CD14-positive monocyte (primary cell): ENCODE results near the gene TXNL1. TPM values are rescaled to one million over a fixed set of nuclear protein-coding genes. Genes with fewer than 3 reads are reported as not detected.
A peak's percentile ranks its signal among the peaks of the same experiment; 100 is the strongest.

ENCODE experiments used
- DNase-seq, 3 donors: peaks; one replicate each; pipeline ENCODE4 v3.0.0-alpha.2; 2011 to 2022
- H2AFZ ChIP-seq: 2 replicates; pipeline ENCODE4 v1.6.0; 2012; ENCODE audit warnings: mild to moderate bottlenecking, low read depth, low read length, inconsistent platforms; ENCODE audit not compliant: insufficient read depth, poor library complexity, severe bottlenecking
- H3K27ac ChIP-seq, 2 donors: 1 replicate in 1 of 2; 2 replicates in 1 of 2; pipeline ENCODE4 v1.5.1; 2012 to 2013; ENCODE audit warnings: low read length in 2 of 2, control low read depth in 1 of 2, inconsistent platforms in 1 of 2, low read depth in 1 of 2, mild to moderate bottlenecking in 1 of 2
- H3K27me3 ChIP-seq, 2 donors: one replicate each; pipeline versions ENCODE4 v1.6.0 to v1.6.1; 2011 to 2013; ENCODE audit warnings: low read length in 2 of 2; ENCODE audit not compliant: control insufficient read depth in 2 of 2, insufficient read depth in 2 of 2
- H3K36me3 ChIP-seq, 2 donors: replicated peaks in 1 of 2; 1 replicate in 1 of 2; 2 replicates in 1 of 2; pipeline versions ENCODE4 v1.5.1 to v1.6.1; 2012 to 2013; ENCODE audit warnings: low read length in 2 of 2, control low read depth in 1 of 2, inconsistent platforms in 1 of 2, mild to moderate bottlenecking in 1 of 2; ENCODE audit not compliant: insufficient read depth in 2 of 2, control insufficient read depth in 1 of 2
- H3K4me1 ChIP-seq, 2 donors: 1 replicate in 1 of 2; 2 replicates in 1 of 2; pipeline versions ENCODE4 v1.5.1 to v1.6.1; 2012 to 2013; ENCODE audit warnings: low read length in 2 of 2, control low read depth in 1 of 2, inconsistent platforms in 1 of 2, mild to moderate bottlenecking in 1 of 2, moderate library complexity in 1 of 2; ENCODE audit not compliant: insufficient read depth in 2 of 2, control insufficient read depth in 1 of 2
- H3K4me2 ChIP-seq: replicated peaks from 2 replicates; pipeline ENCODE3; 2012; ENCODE audit warnings: low read length, moderate library complexity, mild to moderate bottlenecking; ENCODE audit not compliant: poor library complexity, severe bottlenecking; ENCODE audit errors: extremely low read depth
- H3K4me3 ChIP-seq, 3 experiments: fragments of 200-600 bp in 1 of 3; sonication (generic) in 1 of 3; replicated peaks in 1 of 3; 1 replicate in 2 of 3; 2 replicates in 1 of 3; pipeline ENCODE4 v1.5.1; 2011 to 2013; ENCODE audit warnings: low read length in 3 of 3, mild to moderate bottlenecking in 3 of 3, control low read depth in 2 of 3, low read depth in 2 of 3, inconsistent platforms in 1 of 3, moderate library complexity in 1 of 3
- H3K79me2 ChIP-seq: 2 replicates; pipeline ENCODE4 v1.6.0; 2012; ENCODE audit warnings: mild to moderate bottlenecking, control low read depth, inconsistent platforms, low read length, moderate library complexity; ENCODE audit not compliant: insufficient read depth
- H3K9ac ChIP-seq: 2 replicates; pipeline ENCODE4 v1.6.0; 2017; ENCODE audit warnings: low read length, mild to moderate bottlenecking; ENCODE audit not compliant: insufficient read depth, poor library complexity, severe bottlenecking
- H3K9me3 ChIP-seq, 2 donors: replicated peaks in 1 of 2; 1 replicate in 1 of 2; 2 replicates in 1 of 2; pipeline versions ENCODE4 v1.5.1 to v1.6.1; 2012 to 2013; ENCODE audit warnings: low read length in 2 of 2, control low read depth in 1 of 2; ENCODE audit not compliant: control insufficient read depth in 1 of 2, insufficient read depth in 1 of 2
- H4K20me1 ChIP-seq: 2 replicates; pipeline ENCODE4 v1.6.0; 2012; ENCODE audit warnings: mild to moderate bottlenecking, low read length, control low read depth, moderate library complexity; ENCODE audit not compliant: insufficient read depth
- H3K27ac Mint-ChIP-seq, 7 donors: one replicate each; pipeline ENCODE4 v1.8.0; 2020; ENCODE audit warnings: mild to moderate bottlenecking in 7 of 7, mixed read lengths in 7 of 7, moderate library complexity in 6 of 7, inconsistent platforms in 2 of 7
- H3K27me3 Mint-ChIP-seq, 3 donors: one replicate each; pipeline ENCODE4 v1.8.0; 2021 to 2022; ENCODE audit warnings: low read depth in 3 of 3, mild to moderate bottlenecking in 3 of 3, mixed read lengths in 3 of 3, moderate library complexity in 3 of 3, inconsistent platforms in 1 of 3
- H3K36me3 Mint-ChIP-seq, 2 donors: one replicate each; pipeline ENCODE4 v1.8.0; 2020; ENCODE audit warnings: mixed read lengths in 2 of 2, inconsistent platforms in 1 of 2, mild to moderate bottlenecking in 1 of 2
- H3K4me1 Mint-ChIP-seq: one replicate; pipeline ENCODE4 v1.8.0; 2020; ENCODE audit warnings: mild to moderate bottlenecking, mixed read lengths
- H3K4me3 Mint-ChIP-seq, 2 donors: one replicate each; pipeline ENCODE4 v1.8.0; 2020; ENCODE audit warnings: mild to moderate bottlenecking in 2 of 2, mixed read lengths in 2 of 2, moderate library complexity in 1 of 2
- H3K9me3 Mint-ChIP-seq, 7 donors: one replicate each; pipeline ENCODE4 v1.8.0; 2020 to 2022; ENCODE audit warnings: mixed read lengths in 7 of 7, mild to moderate bottlenecking in 6 of 7, moderate library complexity in 6 of 7, inconsistent platforms in 2 of 7
- CTCF ChIP-seq: fragments of 200-600 bp; IDR thresholded peaks from one replicate; pipeline ENCODE4 v1.8.0; 2022; ENCODE audit warnings: antibody characterized with exemption, mild to moderate bottlenecking
- WGBS: methylation state at CpG from one replicate; pipeline ENCODE4 v1.1.5; 2013; ENCODE audit warnings: missing lambda C conversion rate; ENCODE audit not compliant: insufficient coverage; 5-methylcytosine and 5-hydroxymethylcytosine counted together
- intact Hi-C, 2 donors: fragments of 100-400 bp; cut with micrococcal nuclease; formaldehyde crosslinking; loops; one replicate each; pipeline versions ENCODE4 v1.15.0 to v1.15.1; 2023
- polyA plus RNA-seq, 3 donors: library from polyadenylated mRNA; depleted of rRNA in 1 of 3; unstranded in 2 of 3; stranded (reverse) in 1 of 3; fragments of 300-500 nt in 2 of 3; fragments of >200 nt in 1 of 3; fragmentation: Illumina TruSeq in 2 of 3; gene quantifications; 1 replicate in 2 of 3; 2 replicates in 1 of 3; pipeline ENCODE4 v1.2.3, GENCODE V29; 2012 to 2021

The TXNL1 gene
- polyA plus RNA-seq, 3 donors = 22.3 to 80.4 (median 77.8) TPM

- peak in 1 of 3 donors; percentile 3 for DNase-seq
- Histone ChIP-seq H4K20me1 (peaks cover 39% of the 10 kb centered on the region), H3K79me2 (peaks cover 61% of the 10 kb centered on the region), H3K4me2 (peak overlapping the region; percentile 92), H3K27ac (peak overlapping the region; percentile 93 to 95), H3K4me3 (peak overlapping the region; percentile 77 to 91 (median 86)), H3K36me3 (peaks cover 4 to 15% of the 10 kb centered on the region in 2 donors), H3K27me3 (no peaks in the 10 kb centered on the region), H3K9me3 (no peaks in the 10 kb centered on the region), H2AFZ (peak overlapping the region; percentile 84), H3K4me1 (peaks cover 17 to 30% of the 10 kb centered on the region in 2 donors), H3K9ac (peak overlapping the region; percentile 92)
- Mint-ChIP-seq H3K27ac (peak overlapping the region; percentile 97 to 100 (median 100)), H3K9me3 (peaks cover 0 to 6% (median 5%) of the 10 kb centered on the region in 7 donors), H3K27me3 (no peaks in the 10 kb centered on the region), H3K4me3 (peak overlapping the region; percentile 99), H3K4me1 (peaks cover 38% of the 10 kb centered on the region), H3K36me3 (peaks cover 20 to 25% of the 10 kb centered on the region in 2 donors)
- WGBS = under 1% methylated on average over 13 of the region's 18 CpGs
- intact Hi-C loops = loop anchor here in 1 of 2 donors (2.0 to 10.0 kb wide), 3 partner anchors 13 to 987 kb away; partner anchors contain the start of genes NARS1 and WDR7
- no peak for TF ChIP-seq CTCF
Measured at GRCh38 chr18:56637711-56638231, 621 bp downstream of the TXNL1 start.

- Histone ChIP-seq H3K4me2 (peak overlapping the region; percentile 92), H3K4me1 (peaks cover 17 to 30% of the 10 kb centered on the region in 2 donors), H3K27me3 (no peaks in the 10 kb centered on the region), H3K4me3 (peak overlapping the region; percentile 77 to 91 (median 86)), H4K20me1 (peaks cover 45% of the 10 kb centered on the region), H3K79me2 (peaks cover 67% of the 10 kb centered on the region), H2AFZ (peak overlapping the region; percentile 84), H3K27ac (peak overlapping the region in 1 of 2 donors; percentile 93), H3K36me3 (peaks cover 6 to 20% of the 10 kb centered on the region in 2 donors), H3K9me3 (no peaks in the 10 kb centered on the region), H3K9ac (peak overlapping the region; percentile 92)
- WGBS = 15% methylated on average over 4 of the region's 8 CpGs
- no peaks in the 10 kb centered on the region for H3K27me3 Mint-ChIP-seq
- intact Hi-C loops = loop anchor here in 1 of 2 donors (2.0 to 10.0 kb wide), 3 partner anchors 14 to 988 kb away; partner anchors contain the start of genes NARS1 and WDR7
- peaks cover 38% of the 10 kb centered on the region for H3K4me1 Mint-ChIP-seq
- H3K27ac Mint-ChIP-seq = peak overlapping the region; percentile 97 to 100 (median 100)
- no peak for DNase-seq
- H3K36me3 Mint-ChIP-seq = peaks cover 20 to 29% of the 10 kb centered on the region in 2 donors
- H3K4me3 Mint-ChIP-seq = peak overlapping the region; percentile 99
- no peak for TF ChIP-seq CTCF
- peaks cover 0 to 6% (median 5%) of the 10 kb centered on the region in 7 donors for H3K9me3 Mint-ChIP-seq
Measured at GRCh38 chr18:56637176-56637575, 1.2 kb downstream of the TXNL1 start.
